ENCODE results near the gene SPRYD3.

Gene SPRYD3

DNA sequence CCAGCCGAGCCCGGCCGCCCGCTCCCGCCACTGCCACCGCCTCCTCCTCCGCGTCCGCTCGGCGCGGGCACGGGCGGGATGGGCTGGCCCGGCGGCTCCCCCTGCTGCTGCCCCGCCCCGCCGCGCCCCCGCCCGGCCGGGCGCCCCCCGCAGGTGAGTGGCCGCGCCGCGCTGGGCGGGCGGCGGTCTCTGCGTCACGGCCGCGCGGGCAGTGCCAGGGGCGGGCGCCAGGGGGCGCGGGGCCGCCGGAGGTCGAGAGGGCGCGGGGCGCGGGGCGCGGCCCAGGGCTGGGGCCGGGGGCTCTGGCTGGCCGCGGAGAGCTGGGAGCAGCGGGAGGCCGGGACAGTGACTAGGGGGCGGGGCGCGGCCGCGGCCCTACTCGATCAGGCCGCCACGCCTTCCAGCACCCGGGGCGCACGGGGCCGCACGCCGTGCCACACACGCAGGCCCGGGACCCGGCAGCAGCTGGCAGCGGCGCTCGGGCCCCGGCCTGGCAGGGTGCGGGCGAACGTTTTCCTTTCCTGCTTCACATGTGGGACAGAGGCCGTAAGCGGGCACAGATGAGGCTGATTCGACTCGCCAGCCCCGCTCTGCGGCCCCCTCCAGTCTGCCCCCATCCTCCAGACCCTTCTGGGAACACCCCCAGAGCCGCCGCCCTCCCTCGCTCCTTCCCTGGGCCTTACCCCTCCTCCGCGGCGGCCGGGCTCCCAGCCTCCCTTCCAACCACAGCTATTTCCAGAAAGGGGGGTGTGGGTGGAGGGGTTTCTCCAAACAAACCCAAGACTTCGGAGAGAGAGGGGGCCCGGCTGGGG lies 31.8 kb downstream of the SPRYD3 start:
- no peak for TF ChIP-seq CTCF (IDR thresholded peaks at IDR 0.05; ENCODE audit: low read length)
- no peak for TF ChIP-seq EZH2 (IDR thresholded peaks at IDR 0.05; ENCODE audit: borderline replicate concordance, low read length)
- no peaks in the 10 kb centered on the region for H3K79me2 ChIP-seq (ENCODE audit: insufficient read depth, low read length)
- H3K4me2 ChIP-seq (ENCODE audit: low read length): peak overlapping the region; percentile 99
- H2AFZ ChIP-seq (ENCODE audit: low read length): no peak overlapping the region
- peaks cover 2% of the 10 kb centered on the region; the same call in 1 of the 2 replicates for H3K36me3 ChIP-seq (ENCODE audit: insufficient read depth, low read length)
- peaks cover 7% of the 10 kb centered on the region for H3K4me1 ChIP-seq (ENCODE audit: insufficient read depth, low read length, severe bottlenecking)
- no peaks in the 10 kb centered on the region for H3K9me2 ChIP-seq (ENCODE audit: low read depth, low read length)
- peak overlapping the region; percentile 74 for H3K4me3 ChIP-seq (ENCODE audit: low read depth, low read length, poor library complexity, severe bottlenecking)
- H3K27me3 ChIP-seq (ENCODE audit: insufficient read depth, low read length): no peaks in the 10 kb centered on the region; the same call in 1 of the 2 replicates
- H3F3A ChIP-seq (ENCODE audit: insufficient read depth, low read length): no peaks in the 10 kb centered on the region
- H3K9ac ChIP-seq (ENCODE audit: low read length): peak overlapping the region; percentile 32; the same call in 1 of the 2 replicates
- H3K9me3 ChIP-seq (ENCODE audit: low read length): no peaks in the 10 kb centered on the region
- H3K27ac ChIP-seq (ENCODE audit: low read depth, low read length, poor library complexity, severe bottlenecking): no peak overlapping the region
- no peaks in the 10 kb centered on the region for H4K20me1 ChIP-seq (ENCODE audit: insufficient read depth, low read length)

- no peaks in the 10 kb centered on the region for H4K20me1 ChIP-seq (ENCODE audit: insufficient read depth, low read length)
- peaks cover 7% of the 10 kb centered on the region; the same call in 1 of the 2 replicates for H3K36me3 ChIP-seq (ENCODE audit: insufficient read depth, low read length)
- no peak overlapping the region for H3K27ac ChIP-seq (ENCODE audit: low read depth, low read length, poor library complexity, severe bottlenecking)
- peak overlapping the region; percentile 74 for H3K4me3 ChIP-seq (ENCODE audit: low read depth, low read length, poor library complexity, severe bottlenecking)
- H3K4me2 ChIP-seq (ENCODE audit: low read length): peak overlapping the region; percentile 99
- H3K9me2 ChIP-seq (ENCODE audit: low read depth, low read length): no peaks in the 10 kb centered on the region
- no peaks in the 10 kb centered on the region for H3K79me2 ChIP-seq (ENCODE audit: insufficient read depth, low read length)
- H3K9ac ChIP-seq (ENCODE audit: low read length): peak overlapping the region; percentile 78
- TF ChIP-seq CTCF (IDR thresholded peaks at IDR 0.05; ENCODE audit: low read length): no peak
- TF ChIP-seq EZH2 (IDR thresholded peaks at IDR 0.05; ENCODE audit: borderline replicate concordance, low read length): no peak
- peaks cover 7% of the 10 kb centered on the region for H3K4me1 ChIP-seq (ENCODE audit: insufficient read depth, low read length, severe bottlenecking)
- no peaks in the 10 kb centered on the region; the same call in 1 of the 2 replicates for H3K27me3 ChIP-seq (ENCODE audit: insufficient read depth, low read length)
- H2AFZ ChIP-seq (ENCODE audit: low read length): no peak overlapping the region; the same call in 1 of the 2 replicates
- no peaks in the 10 kb centered on the region for H3F3A ChIP-seq (ENCODE audit: insufficient read depth, low read length)
- H3K9me3 ChIP-seq (ENCODE audit: low read length): no peaks in the 10 kb centered on the region
Measured at GRCh38 chr12:53046655-53047220, 32.5 kb downstream of the SPRYD3 start.

DNA sequence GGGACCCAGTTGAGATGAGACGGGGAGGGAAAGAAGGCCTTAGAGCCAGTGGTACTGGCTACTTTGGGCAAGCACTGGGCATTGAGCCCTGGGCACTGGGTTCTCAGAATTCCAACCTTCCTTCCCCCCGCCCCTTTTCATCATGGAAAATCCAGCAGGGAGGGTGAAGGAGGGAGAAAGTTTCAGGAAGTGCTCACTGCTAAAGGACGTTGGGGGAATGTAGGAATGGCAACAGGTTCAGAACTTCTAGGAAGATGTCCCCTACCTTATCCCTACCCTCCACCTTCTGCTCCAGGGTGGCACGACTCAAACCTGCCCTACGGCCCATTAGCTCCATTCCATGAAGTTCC lies 33.5 kb downstream of the SPRYD3 start:
- TF ChIP-seq CTCF (IDR thresholded peaks at IDR 0.05; ENCODE audit: low read length): no peak
- no peak for TF ChIP-seq EZH2 (IDR thresholded peaks at IDR 0.05; ENCODE audit: borderline replicate concordance, low read length)
- H3K79me2 ChIP-seq (ENCODE audit: insufficient read depth, low read length): no peaks in the 10 kb centered on the region
- H4K20me1 ChIP-seq (ENCODE audit: insufficient read depth, low read length): no peaks in the 10 kb centered on the region
- no peak overlapping the region for H3K9ac ChIP-seq (ENCODE audit: low read length)
- H3K9me3 ChIP-seq (ENCODE audit: low read length): no peaks in the 10 kb centered on the region
- H3K4me2 ChIP-seq (ENCODE audit: low read length): no peak overlapping the region
- no peaks in the 10 kb centered on the region; the same call in 1 of the 2 replicates for H3K27me3 ChIP-seq (ENCODE audit: insufficient read depth, low read length)
- H3K27ac ChIP-seq (ENCODE audit: low read depth, low read length, poor library complexity, severe bottlenecking): no peak overlapping the region
- H3K4me1 ChIP-seq (ENCODE audit: insufficient read depth, low read length, severe bottlenecking): peaks cover 7% of the 10 kb centered on the region
- no peak overlapping the region for H2AFZ ChIP-seq (ENCODE audit: low read length)
- no peaks in the 10 kb centered on the region for H3F3A ChIP-seq (ENCODE audit: insufficient read depth, low read length)
- H3K36me3 ChIP-seq (ENCODE audit: insufficient read depth, low read length): peaks cover 15% of the 10 kb centered on the region
- H3K4me3 ChIP-seq (ENCODE audit: low read depth, low read length, poor library complexity, severe bottlenecking): no peak overlapping the region
- H3K9me2 ChIP-seq (ENCODE audit: low read depth, low read length): no peaks in the 10 kb centered on the region
